OCI-LY1 (cell line): ENCODE results near the gene ARHGAP32.

Experiments used
- H2AFZ ChIP-seq: fragments of 200-600 bp; sonication (generic), shearing (Covaris generic); 2 replicates; pipeline ENCODE4 v1.6.0; 2014; ENCODE audit warnings: antibody characterized with exemption, mild to moderate bottlenecking, low read length
- H3F3A ChIP-seq: fragments of 200-600 bp; sonication (generic), shearing (Covaris generic); 2 replicates; pipeline ENCODE4 v1.6.0; 2014; ENCODE audit warnings: mild to moderate bottlenecking, antibody characterized with exemption, low read length, moderate library complexity; ENCODE audit not compliant: insufficient read depth
- H3K27ac ChIP-seq: fragments of 200-600 bp; sonication (generic); 2 replicates; pipeline ENCODE4 v1.5.1; 2014; ENCODE audit warnings: low read length, mixed run types, mild to moderate bottlenecking, low read depth; ENCODE audit not compliant: poor library complexity, severe bottlenecking
- H3K27me3 ChIP-seq: fragments of 200-600 bp; sonication (generic); 2 replicates; pipeline ENCODE4 v1.6.0; 2014; ENCODE audit warnings: antibody characterized with exemption, mild to moderate bottlenecking, low read length, moderate library complexity; ENCODE audit not compliant: insufficient read depth
- H3K36me3 ChIP-seq: fragments of 200-600 bp; sonication (generic); 2 replicates; pipeline ENCODE4 v1.6.1; 2014; ENCODE audit warnings: mild to moderate bottlenecking, antibody characterized with exemption, low read length, moderate library complexity, mixed read lengths; ENCODE audit not compliant: insufficient read depth
- H3K4me1 ChIP-seq: fragments of 200-600 bp; sonication (generic); 2 replicates; pipeline ENCODE4 v1.5.1; 2014; ENCODE audit warnings: mild to moderate bottlenecking, low read length, moderate library complexity; ENCODE audit not compliant: insufficient read depth, severe bottlenecking
- H3K4me2 ChIP-seq: fragments of 200-600 bp; sonication (generic), shearing (Covaris generic); 2 replicates; pipeline ENCODE4 v1.6.1; 2014; ENCODE audit warnings: low read length
- H3K4me3 ChIP-seq: fragments of 200-600 bp; sonication (generic); 2 replicates; pipeline ENCODE4 v1.5.1; 2014; ENCODE audit warnings: low read length, low read depth, mild to moderate bottlenecking, mixed read lengths; ENCODE audit not compliant: poor library complexity, severe bottlenecking
- H3K79me2 ChIP-seq: fragments of 200-600 bp; shearing (Covaris generic); 2 replicates; pipeline ENCODE4 v1.6.1; 2016; ENCODE audit warnings: mixed run types, low read length, mixed read lengths; ENCODE audit not compliant: insufficient read depth
- H3K9ac ChIP-seq: fragments of 200-600 bp; sonication (generic), shearing (Covaris generic); 2 replicates; pipeline ENCODE4 v1.6.1; 2014; ENCODE audit warnings: mild to moderate bottlenecking, low read length, mixed read lengths
- H3K9me2 ChIP-seq: fragments of 200-600 bp; sonication (generic), shearing (Covaris generic); 2 replicates; pipeline ENCODE4 v1.6.1; 2014; ENCODE audit warnings: low read depth, mild to moderate bottlenecking, low read length, mixed read lengths
- H3K9me3 ChIP-seq: fragments of 200-600 bp; shearing (Covaris generic); 2 replicates; pipeline ENCODE4 v1.6.1; 2014; ENCODE audit warnings: low read length, mixed read lengths
- H4K20me1 ChIP-seq: fragments of 200-600 bp; sonication (generic), shearing (Covaris generic); 2 replicates; pipeline ENCODE4 v1.6.0; 2016; ENCODE audit warnings: mild to moderate bottlenecking, low read length; ENCODE audit not compliant: insufficient read depth
- EZH2 ChIP-seq: fragments of 200-600 bp; sonication (generic), shearing (Covaris generic); IDR thresholded peaks from 2 replicates; pipeline ENCODE4 v1.8.0; 2017; ENCODE audit warnings: borderline replicate concordance, mixed run types, mild to moderate bottlenecking, antibody characterized with exemption, low read length, moderate library complexity, mixed read lengths
- TF ChIP-seq, protein P1 (sequence below): fragments of 200-600 bp; sonication (generic), shearing (Covaris generic); IDR thresholded peaks from 2 replicates; pipeline ENCODE4 v1.5.1; 2017; ENCODE audit warnings: mild to moderate bottlenecking, antibody characterized with exemption, low read length, moderate library complexity, mixed read lengths

Gene ARHGAP32

DNA sequence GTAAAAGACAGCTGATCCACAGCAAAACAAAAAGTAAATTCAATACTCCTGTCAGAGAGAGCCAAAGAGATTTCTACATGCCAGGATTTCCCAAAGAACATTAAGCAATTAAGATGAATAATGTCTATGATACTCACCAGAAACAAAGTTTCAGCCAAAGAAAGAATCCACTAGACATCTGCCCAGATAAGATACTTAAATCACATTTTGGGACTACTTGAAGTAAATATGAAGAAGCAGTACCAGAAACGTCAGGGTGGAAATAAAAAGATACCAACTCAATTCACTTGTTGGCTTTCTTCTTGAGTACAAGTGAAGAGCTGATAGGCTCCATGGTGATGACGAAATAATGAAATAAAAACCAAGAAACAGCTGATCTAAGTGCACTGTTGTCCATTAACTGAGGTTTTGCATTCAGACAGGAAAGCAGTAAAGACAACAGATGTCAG lies 31.6 kb upstream of the ARHGAP32 start:
- Histone ChIP-seq H3K4me2 (no peak overlapping the region), H3K79me2 (no peaks in the 10 kb centered on the region), H3K9ac (no peak overlapping the region), H3K27ac (no peak overlapping the region), H3K36me3 (no peaks in the 10 kb centered on the region), H3K9me2 (no peaks in the 10 kb centered on the region), H3K9me3 (no peaks in the 10 kb centered on the region), H3K4me3 (no peak overlapping the region), H3K27me3 (no peaks in the 10 kb centered on the region), H2AFZ (no peak overlapping the region), H4K20me1 (no peaks in the 10 kb centered on the region), H3K4me1 (no peaks in the 10 kb centered on the region), H3F3A (no peaks in the 10 kb centered on the region)
- TF ChIP-seq EZH2, result no peak
- TF ChIP-seq, protein P1, sequence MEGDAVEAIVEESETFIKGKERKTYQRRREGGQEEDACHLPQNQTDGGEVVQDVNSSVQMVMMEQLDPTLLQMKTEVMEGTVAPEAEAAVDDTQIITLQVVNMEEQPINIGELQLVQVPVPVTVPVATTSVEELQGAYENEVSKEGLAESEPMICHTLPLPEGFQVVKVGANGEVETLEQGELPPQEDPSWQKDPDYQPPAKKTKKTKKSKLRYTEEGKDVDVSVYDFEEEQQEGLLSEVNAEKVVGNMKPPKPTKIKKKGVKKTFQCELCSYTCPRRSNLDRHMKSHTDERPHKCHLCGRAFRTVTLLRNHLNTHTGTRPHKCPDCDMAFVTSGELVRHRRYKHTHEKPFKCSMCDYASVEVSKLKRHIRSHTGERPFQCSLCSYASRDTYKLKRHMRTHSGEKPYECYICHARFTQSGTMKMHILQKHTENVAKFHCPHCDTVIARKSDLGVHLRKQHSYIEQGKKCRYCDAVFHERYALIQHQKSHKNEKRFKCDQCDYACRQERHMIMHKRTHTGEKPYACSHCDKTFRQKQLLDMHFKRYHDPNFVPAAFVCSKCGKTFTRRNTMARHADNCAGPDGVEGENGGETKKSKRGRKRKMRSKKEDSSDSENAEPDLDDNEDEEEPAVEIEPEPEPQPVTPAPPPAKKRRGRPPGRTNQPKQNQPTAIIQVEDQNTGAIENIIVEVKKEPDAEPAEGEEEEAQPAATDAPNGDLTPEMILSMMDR, result no peak

DNA sequence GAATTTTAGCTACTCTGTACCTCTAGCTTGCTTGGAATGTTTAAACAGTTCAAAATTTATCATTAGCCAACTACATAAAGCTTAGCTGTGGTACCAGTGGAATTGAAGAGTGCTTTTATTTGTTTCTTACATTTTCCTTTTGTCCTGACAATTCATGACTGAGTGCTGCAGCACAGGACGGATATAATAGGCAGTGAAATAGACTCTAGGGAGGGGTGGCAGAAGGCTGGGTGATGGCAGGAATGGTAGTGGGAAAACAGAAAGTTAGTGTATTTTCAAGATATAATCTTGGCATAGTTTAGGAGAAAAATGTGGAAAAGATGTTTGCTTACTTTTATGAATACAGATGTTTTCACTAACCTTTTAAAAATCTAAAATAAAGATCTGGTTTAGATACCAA lies 31.1 kb upstream of the ARHGAP32 start:
- Histone ChIP-seq H3K4me3 (no peak overlapping the region), H4K20me1 (no peaks in the 10 kb centered on the region), H2AFZ (no peak overlapping the region), H3K27me3 (no peaks in the 10 kb centered on the region), H3K9ac (no peak overlapping the region), H3K9me2 (no peaks in the 10 kb centered on the region), H3K4me2 (no peak overlapping the region), H3K9me3 (no peaks in the 10 kb centered on the region), H3K79me2 (no peaks in the 10 kb centered on the region), H3F3A (no peaks in the 10 kb centered on the region), H3K36me3 (no peaks in the 10 kb centered on the region), H3K4me1 (no peaks in the 10 kb centered on the region), H3K27ac (no peak overlapping the region)
- TF ChIP-seq, protein P1, result no peak
- TF ChIP-seq EZH2, result no peak

DNA sequence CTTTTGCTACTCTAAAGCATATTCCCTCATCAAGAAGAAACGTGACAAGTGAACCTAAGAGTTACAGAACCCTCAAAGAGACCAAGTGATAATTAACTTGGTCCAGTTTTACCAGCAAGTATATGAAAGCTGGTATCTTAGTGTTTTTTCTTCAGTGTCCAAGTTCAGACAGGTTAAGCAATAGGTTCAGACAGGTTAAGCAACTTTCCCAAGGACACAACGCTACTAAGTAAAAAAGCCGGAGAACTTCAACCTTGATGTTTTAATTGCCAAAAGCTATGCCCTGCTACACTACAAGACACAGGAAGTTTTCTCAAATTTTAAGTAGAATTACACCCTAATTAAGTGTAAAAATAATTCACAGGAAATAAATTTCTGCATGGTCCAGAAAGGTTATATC lies 30.0 kb upstream of the ARHGAP32 start:
- Histone ChIP-seq H3K27ac (no peak overlapping the region), H3K4me3 (no peak overlapping the region), H3K9me3 (no peaks in the 10 kb centered on the region), H4K20me1 (no peaks in the 10 kb centered on the region), H3K4me1 (no peaks in the 10 kb centered on the region), H3F3A (no peaks in the 10 kb centered on the region), H3K27me3 (no peaks in the 10 kb centered on the region), H2AFZ (no peak overlapping the region), H3K36me3 (no peaks in the 10 kb centered on the region), H3K79me2 (no peaks in the 10 kb centered on the region), H3K9me2 (no peaks in the 10 kb centered on the region), H3K9ac (no peak overlapping the region), H3K4me2 (no peak overlapping the region)
- no peak for TF ChIP-seq EZH2
- TF ChIP-seq, protein P1, result no peak
